Measurements from ENCODE around the gene XPO6.
A peak's percentile ranks its signal among the peaks of the same experiment; 100 is the strongest.

Gene XPO6

DNA sequence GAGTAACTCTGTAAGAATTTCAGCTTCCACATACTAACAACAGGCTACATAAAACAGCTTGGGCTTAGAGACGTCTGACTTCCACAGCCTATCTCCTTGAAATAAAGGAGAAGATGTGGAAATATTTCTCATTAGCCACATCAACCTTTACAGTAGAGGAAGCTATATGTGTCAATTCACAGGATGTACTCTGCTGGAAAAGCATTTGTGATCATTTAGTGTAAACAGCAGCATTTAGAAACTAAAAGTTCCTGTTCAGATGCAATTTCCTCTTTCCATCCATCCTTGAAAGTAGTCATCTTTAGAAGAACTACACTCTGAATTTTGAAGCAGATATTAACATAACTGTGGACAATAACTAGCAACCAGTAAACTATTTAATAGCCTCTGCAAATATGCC lies 46.2 kb downstream of the XPO6 start:
- H3K4me3 ChIP-seq (ENCODE audit: low read length) = no peak overlapping the region
- no peaks in the 10 kb centered on the region for H3K4me1 ChIP-seq (ENCODE audit: control insufficient read depth, low read depth, low read length)
- no peaks in the 10 kb centered on the region for H3K9me3 ChIP-seq (ENCODE audit: control insufficient read depth, low read depth, low read length)
- H3K27me3 ChIP-seq (ENCODE audit: control insufficient read depth, insufficient read depth, low read length) = no peaks in the 10 kb centered on the region
- peaks cover 48% of the 10 kb centered on the region for H3K36me3 ChIP-seq (ENCODE audit: control insufficient read depth, low read depth, low read length)
- no peak overlapping the region for H3K9ac ChIP-seq (ENCODE audit: low read length)
- H3K27ac ChIP-seq (ENCODE audit: low read length) = no peak overlapping the region

GRCh38 chr16:28164140-28164539 lies 47.6 kb downstream of the XPO6 start:
- Histone ChIP-seq H3K27me3 (ENCODE audit: control insufficient read depth, insufficient read depth, low read length) (no peaks in the 10 kb centered on the region), H3K4me1 (ENCODE audit: control insufficient read depth, low read depth, low read length) (peaks cover 4% of the 10 kb centered on the region), H3K9me3 (ENCODE audit: control insufficient read depth, low read depth, low read length) (no peaks in the 10 kb centered on the region), H3K4me3 (ENCODE audit: low read length) (no peak overlapping the region), H3K36me3 (ENCODE audit: control insufficient read depth, low read depth, low read length) (peaks cover 39% of the 10 kb centered on the region), H3K27ac (ENCODE audit: low read length) (no peak overlapping the region), H3K9ac (ENCODE audit: low read length) (peak overlapping the region; percentile 4)

- Histone ChIP-seq H3K36me3 (ENCODE audit: control insufficient read depth, low read depth, low read length) (peaks cover 35% of the 10 kb centered on the region), H3K9me3 (ENCODE audit: control insufficient read depth, low read depth, low read length) (no peaks in the 10 kb centered on the region), H3K4me3 (ENCODE audit: low read length) (no peak overlapping the region), H3K27me3 (ENCODE audit: control insufficient read depth, insufficient read depth, low read length) (no peaks in the 10 kb centered on the region), H3K27ac (ENCODE audit: low read length) (no peak overlapping the region), H3K9ac (ENCODE audit: low read length) (no peak overlapping the region), H3K4me1 (ENCODE audit: control insufficient read depth, low read depth, low read length) (peaks cover 4% of the 10 kb centered on the region)
Observed at GRCh38 chr16:28163699-28164098, 48.1 kb downstream of the XPO6 start.

DNA sequence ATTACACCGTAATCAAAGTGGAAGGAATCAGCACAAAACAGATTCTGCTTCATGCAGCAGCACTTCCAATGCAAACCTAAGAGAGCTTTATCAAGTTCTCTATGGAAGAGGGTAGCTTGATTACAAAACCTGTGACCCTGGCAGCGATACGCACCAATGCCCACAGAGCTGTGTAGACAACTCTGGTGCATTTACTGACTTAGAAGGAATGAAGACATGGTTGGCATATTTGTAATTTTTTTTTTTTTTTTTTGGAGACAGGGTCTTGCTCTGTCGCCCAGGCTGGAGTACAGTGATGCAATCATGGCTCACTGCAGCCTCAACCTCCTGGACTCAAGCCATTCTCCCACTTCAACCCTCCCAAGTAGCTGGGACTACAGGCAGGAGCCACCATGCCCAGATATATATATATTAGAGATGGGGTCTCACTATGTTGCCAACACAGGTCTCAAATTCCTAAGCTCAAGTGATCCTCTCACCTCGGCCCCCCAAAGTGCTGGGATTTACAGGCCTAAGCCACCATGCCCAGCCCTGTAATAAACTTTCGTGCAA lies 49.4 kb downstream of the XPO6 start:
- Histone ChIP-seq H3K4me1 (ENCODE audit: control insufficient read depth, low read depth, low read length) (peaks cover 4% of the 10 kb centered on the region), H3K9me3 (ENCODE audit: control insufficient read depth, low read depth, low read length) (no peaks in the 10 kb centered on the region), H3K9ac (ENCODE audit: low read length) (no peak overlapping the region), H3K4me3 (ENCODE audit: low read length) (no peak overlapping the region), H3K27me3 (ENCODE audit: control insufficient read depth, insufficient read depth, low read length) (no peaks in the 10 kb centered on the region), H3K27ac (ENCODE audit: low read length) (no peak overlapping the region), H3K36me3 (ENCODE audit: control insufficient read depth, low read depth, low read length) (peaks cover 35% of the 10 kb centered on the region)

DNA sequence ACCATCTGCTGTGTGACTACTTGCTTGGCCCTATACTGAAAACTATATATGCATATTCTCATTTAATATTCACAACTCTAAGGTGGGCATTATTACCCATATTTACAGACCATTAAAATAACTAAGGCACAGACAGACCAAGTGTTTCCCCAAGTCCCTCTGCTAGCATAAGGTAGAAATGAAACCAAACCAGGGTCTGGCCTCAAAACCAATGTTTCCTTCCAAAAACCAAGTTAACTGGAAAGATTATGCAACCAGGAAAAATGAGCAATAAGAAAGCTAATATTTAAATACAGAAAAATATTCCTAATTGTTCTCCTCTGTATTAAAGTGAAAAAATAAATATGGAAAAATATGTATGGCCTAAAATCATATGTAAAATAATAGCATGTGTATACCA lies 50.1 kb downstream of the XPO6 start:
- H3K4me3 ChIP-seq (ENCODE audit: low read length) = no peak overlapping the region
- H3K36me3 ChIP-seq (ENCODE audit: control insufficient read depth, low read depth, low read length) = peaks cover 27% of the 10 kb centered on the region
- H3K27me3 ChIP-seq (ENCODE audit: control insufficient read depth, insufficient read depth, low read length) = no peaks in the 10 kb centered on the region
- no peak overlapping the region for H3K27ac ChIP-seq (ENCODE audit: low read length)
- no peak overlapping the region for H3K9ac ChIP-seq (ENCODE audit: low read length)
- no peaks in the 10 kb centered on the region for H3K9me3 ChIP-seq (ENCODE audit: control insufficient read depth, low read depth, low read length)
- H3K4me1 ChIP-seq (ENCODE audit: control insufficient read depth, low read depth, low read length) = peaks cover 4% of the 10 kb centered on the region

DNA sequence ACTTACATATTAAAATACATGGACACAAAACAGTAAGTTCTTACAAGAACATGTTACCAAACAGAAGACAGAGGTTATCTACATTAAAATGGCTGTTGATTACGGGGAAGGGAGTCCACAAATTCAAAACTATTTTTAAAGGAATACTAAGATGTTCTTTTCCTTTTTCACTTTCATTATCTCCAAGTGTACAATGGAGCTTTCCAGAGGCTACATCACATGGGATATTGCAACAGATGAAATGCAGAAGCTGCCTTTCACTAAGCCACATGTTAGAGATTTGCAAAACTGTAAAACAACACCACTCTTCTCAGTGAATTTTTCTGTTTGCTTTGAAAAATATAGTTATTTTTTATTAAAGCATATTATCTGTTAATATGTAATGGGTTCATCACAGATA lies 53.6 kb downstream of the XPO6 start:
- peaks cover 27% of the 10 kb centered on the region for H3K36me3 ChIP-seq (ENCODE audit: control insufficient read depth, low read depth, low read length)
- H3K27ac ChIP-seq (ENCODE audit: low read length) = no peak overlapping the region
- H3K9ac ChIP-seq (ENCODE audit: low read length) = no peak overlapping the region
- H3K4me3 ChIP-seq (ENCODE audit: low read length) = no peak overlapping the region
- no peaks in the 10 kb centered on the region for H3K9me3 ChIP-seq (ENCODE audit: control insufficient read depth, low read depth, low read length)
- H3K27me3 ChIP-seq (ENCODE audit: control insufficient read depth, insufficient read depth, low read length) = no peaks in the 10 kb centered on the region
- H3K4me1 ChIP-seq (ENCODE audit: control insufficient read depth, low read depth, low read length) = peaks cover 4% of the 10 kb centered on the region

DNA sequence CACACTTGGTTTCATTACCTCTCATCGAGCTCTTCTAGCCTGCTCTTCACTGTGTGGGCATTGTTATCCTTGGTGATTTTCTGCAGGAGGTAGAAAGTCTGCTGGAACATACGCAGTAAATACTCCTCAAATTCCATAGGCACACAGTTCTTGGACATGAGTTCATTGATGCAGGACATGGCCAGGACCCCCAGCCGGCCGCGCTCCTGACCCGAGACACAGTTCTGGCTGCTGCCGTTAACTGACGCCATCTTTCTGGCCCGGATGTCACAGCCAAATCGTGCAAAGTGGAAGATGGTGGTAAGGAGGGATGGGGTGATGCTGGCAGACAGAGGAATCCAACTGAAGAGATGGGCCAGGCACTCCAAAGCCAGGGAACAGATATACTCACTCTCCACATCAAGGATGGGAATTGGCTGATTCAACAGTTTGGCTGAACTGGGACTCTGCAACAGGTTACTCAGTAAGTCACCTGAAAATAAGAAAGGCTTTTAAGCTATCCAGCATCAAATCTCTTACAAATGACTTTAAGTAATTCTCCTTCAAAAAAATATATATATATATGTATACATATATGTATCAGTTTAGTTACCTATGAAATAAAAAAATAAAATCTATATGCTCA lies 55.6 kb downstream of the XPO6 start:
- Histone ChIP-seq H3K9me3 (ENCODE audit: control insufficient read depth, low read depth, low read length) (no peaks in the 10 kb centered on the region), H3K27ac (ENCODE audit: low read length) (no peak overlapping the region), H3K9ac (ENCODE audit: low read length) (no peak overlapping the region), H3K36me3 (ENCODE audit: control insufficient read depth, low read depth, low read length) (peaks cover 43% of the 10 kb centered on the region), H3K4me1 (ENCODE audit: control insufficient read depth, low read depth, low read length) (peaks cover 4% of the 10 kb centered on the region), H3K27me3 (ENCODE audit: control insufficient read depth, insufficient read depth, low read length) (no peaks in the 10 kb centered on the region), H3K4me3 (ENCODE audit: low read length) (no peak overlapping the region)

DNA sequence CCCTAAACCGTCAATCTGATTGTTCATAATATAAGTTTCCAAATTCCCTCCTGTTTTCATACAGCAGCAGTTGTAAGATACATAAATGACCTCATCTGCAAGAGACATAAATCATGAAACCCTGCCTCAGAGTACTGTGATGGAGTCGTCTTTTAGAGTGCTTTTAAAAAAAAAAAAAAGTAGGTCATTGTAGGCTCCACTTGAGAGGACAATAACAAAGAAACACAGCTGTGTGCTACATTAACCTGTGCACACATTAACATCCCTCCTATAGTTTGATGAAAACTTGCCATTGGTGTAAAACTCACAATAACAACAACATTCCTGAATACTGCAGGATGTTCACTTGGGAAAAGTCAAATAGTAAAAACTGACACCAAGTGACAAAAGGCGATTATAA lies 56.5 kb downstream of the XPO6 start:
- no peak overlapping the region for H3K9ac ChIP-seq (ENCODE audit: low read length)
- no peak overlapping the region for H3K27ac ChIP-seq (ENCODE audit: low read length)
- H3K36me3 ChIP-seq (ENCODE audit: control insufficient read depth, low read depth, low read length) = peaks cover 51% of the 10 kb centered on the region
- no peaks in the 10 kb centered on the region for H3K9me3 ChIP-seq (ENCODE audit: control insufficient read depth, low read depth, low read length)
- no peaks in the 10 kb centered on the region for H3K27me3 ChIP-seq (ENCODE audit: control insufficient read depth, insufficient read depth, low read length)
- H3K4me1 ChIP-seq (ENCODE audit: control insufficient read depth, low read depth, low read length) = peaks cover 4% of the 10 kb centered on the region
- H3K4me3 ChIP-seq (ENCODE audit: low read length) = no peak overlapping the region

GRCh38 chr16:28151180-28151579 lies 60.6 kb downstream of the XPO6 start:
- no peak overlapping the region for H3K4me3 ChIP-seq (ENCODE audit: low read length)
- no peaks in the 10 kb centered on the region for H3K27me3 ChIP-seq (ENCODE audit: control insufficient read depth, insufficient read depth, low read length)
- peaks cover 66% of the 10 kb centered on the region for H3K36me3 ChIP-seq (ENCODE audit: control insufficient read depth, low read depth, low read length)
- no peak overlapping the region for H3K27ac ChIP-seq (ENCODE audit: low read length)
- no peaks in the 10 kb centered on the region for H3K9me3 ChIP-seq (ENCODE audit: control insufficient read depth, low read depth, low read length)
- no peak overlapping the region for H3K9ac ChIP-seq (ENCODE audit: low read length)
- H3K4me1 ChIP-seq (ENCODE audit: control insufficient read depth, low read depth, low read length) = no peaks in the 10 kb centered on the region

GRCh38 chr16:28149011-28149888 lies 62.5 kb downstream of the XPO6 start:
- Histone ChIP-seq H3K9ac (ENCODE audit: low read length) (no peak overlapping the region), H3K27me3 (ENCODE audit: control insufficient read depth, insufficient read depth, low read length) (no peaks in the 10 kb centered on the region), H3K4me1 (ENCODE audit: control insufficient read depth, low read depth, low read length) (no peaks in the 10 kb centered on the region), H3K36me3 (ENCODE audit: control insufficient read depth, low read depth, low read length) (peaks cover 66% of the 10 kb centered on the region), H3K9me3 (ENCODE audit: control insufficient read depth, low read depth, low read length) (no peaks in the 10 kb centered on the region), H3K27ac (ENCODE audit: low read length) (no peak overlapping the region), H3K4me3 (ENCODE audit: low read length) (no peak overlapping the region)

GRCh38 chr16:28146536-28146935 lies 65.2 kb downstream of the XPO6 start:
- H3K9ac ChIP-seq (ENCODE audit: low read length) = no peak overlapping the region
- H3K27me3 ChIP-seq (ENCODE audit: control insufficient read depth, insufficient read depth, low read length) = no peaks in the 10 kb centered on the region
- H3K36me3 ChIP-seq (ENCODE audit: control insufficient read depth, low read depth, low read length) = peaks cover 64% of the 10 kb centered on the region
- no peak overlapping the region for H3K4me3 ChIP-seq (ENCODE audit: low read length)
- H3K27ac ChIP-seq (ENCODE audit: low read length) = no peak overlapping the region
- H3K9me3 ChIP-seq (ENCODE audit: control insufficient read depth, low read depth, low read length) = no peaks in the 10 kb centered on the region
- no peaks in the 10 kb centered on the region for H3K4me1 ChIP-seq (ENCODE audit: control insufficient read depth, low read depth, low read length)

Data from iPS-18a (cell line).